Anterior cingulate cortex (tissue), 58 donors: ENCODE measurements around the gene ZNF22.

Experiments
- DNase-seq, 58 donors: peaks; one replicate each; lab custom pipeline; 2025; lab: John Stamatoyannopoulos, UW

Gene ZNF22

DNA sequence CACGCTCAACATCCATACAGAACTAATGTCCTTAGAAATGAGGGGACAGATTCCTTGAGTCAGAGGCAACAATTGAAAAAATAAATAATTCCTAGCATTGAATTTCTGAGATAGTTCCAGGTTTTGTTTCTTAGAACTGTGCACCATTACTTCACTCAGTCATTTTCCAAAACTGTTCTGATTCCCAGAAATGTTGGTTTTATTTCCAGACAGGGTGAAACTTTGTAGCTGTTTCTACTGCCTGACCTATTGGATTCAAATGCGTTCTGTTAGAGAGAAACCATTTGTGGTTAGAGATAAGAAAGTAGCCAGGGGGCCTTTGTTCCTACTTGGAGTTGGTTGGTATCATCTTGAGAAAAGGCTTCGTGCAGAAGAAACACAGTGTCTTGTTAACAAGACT lies 14.1 kb upstream of the ZNF22 start:
- no peak for DNase-seq

DNA sequence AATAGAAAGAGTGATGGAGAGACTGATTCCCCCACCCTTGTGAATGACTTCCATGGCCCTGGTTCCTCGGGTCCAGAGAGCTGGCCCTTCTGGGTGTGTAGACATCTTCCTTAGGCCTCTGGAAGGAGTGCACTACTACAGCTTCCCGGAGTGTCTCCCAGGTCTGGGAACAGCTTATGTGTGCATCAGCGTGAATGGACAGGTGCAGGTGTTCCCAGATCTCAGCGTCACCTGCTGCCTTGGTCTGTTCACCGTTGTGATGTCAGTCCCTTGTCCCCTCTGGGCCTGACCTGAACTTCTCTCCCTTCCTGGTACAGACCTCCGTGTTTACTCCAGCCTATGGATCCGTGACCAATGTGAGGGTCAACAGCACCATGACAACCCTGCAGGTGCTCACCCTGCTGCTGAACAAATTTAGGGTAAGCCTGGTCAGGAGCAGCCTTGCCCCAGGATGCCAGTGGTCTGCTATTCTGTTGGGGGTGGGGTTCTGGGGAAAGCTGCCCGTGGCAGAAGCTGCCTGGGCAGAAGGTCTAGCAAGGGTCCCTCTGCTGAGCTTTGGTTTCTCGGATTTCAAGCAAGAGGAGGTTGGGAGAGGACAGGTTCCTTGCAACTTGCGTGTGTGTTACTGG lies 11.7 kb upstream of the ZNF22 start:
- no peak for DNase-seq

DNA sequence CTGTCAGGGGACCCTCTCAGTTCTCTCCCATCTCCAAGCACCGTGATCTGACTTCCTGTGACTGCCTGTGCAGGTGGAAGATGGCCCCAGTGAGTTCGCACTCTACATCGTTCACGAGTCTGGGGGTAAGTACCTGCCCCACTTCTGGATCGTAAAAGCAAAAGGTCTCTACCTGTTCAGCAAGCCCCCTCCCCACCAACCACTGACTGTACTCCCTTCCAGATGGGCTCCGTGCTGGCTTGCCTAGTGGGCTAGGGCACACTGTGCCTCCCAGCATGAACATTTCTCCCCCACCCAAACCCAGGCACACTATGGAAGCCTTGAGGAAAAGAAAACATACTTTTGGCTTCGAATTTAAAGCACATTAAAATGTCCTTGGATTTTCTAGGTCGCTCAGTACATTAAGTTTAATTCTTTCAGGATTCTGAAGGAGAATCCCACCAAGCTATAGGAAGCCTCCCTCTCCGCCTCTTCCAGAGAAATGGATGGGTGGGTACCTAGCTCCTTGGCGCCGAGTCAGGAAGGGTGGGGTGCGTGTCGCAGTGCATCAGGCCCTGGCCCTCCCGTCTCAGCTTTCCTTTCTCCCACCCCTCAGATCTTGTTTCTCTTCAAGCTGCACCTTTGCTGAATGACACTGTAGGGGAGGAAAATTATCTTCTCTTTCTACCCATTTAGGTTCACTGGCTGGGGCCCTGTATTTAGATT lies 11.0 kb upstream of the ZNF22 start:
- DNase-seq, result no peak

DNA sequence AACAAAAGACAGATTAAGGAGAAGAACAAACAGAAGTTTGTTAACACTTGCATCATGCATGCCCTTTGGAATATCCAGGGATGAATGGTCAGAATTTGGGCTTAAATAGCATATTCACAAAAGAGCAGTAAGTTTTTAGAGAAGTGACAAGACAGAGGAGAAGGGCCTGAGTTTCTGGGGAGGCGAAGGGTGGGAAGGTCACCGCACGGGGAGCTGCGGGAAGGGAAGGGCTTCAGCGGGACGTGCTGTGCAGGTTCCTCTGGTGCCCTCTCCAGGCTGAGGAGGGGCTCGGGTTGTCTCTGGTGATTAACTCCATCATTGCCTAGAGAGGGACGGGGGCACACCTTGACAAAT lies 10.4 kb upstream of the ZNF22 start:
- DNase-seq, result no peak

DNA sequence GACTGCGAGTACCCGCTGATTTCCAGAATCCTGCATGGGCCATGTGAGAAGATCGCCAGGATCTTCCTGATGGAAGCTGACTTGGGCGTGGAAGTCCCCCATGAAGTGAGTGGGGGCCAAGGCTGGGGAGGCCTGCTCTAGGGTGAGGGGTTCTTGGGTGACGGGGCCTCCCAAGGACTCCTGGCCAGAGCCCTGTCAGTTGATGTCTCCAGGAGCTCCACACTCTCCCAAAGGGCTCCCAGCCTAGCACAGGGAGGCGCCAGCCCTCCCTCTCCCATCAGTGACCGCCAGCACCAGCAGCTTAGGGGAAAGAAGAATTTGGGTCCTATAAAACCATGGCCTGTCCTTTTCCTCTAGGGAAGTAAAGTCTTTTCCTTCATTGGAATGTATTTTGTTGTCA lies 9.8 kb upstream of the ZNF22 start:
- no peak for DNase-seq

DNA sequence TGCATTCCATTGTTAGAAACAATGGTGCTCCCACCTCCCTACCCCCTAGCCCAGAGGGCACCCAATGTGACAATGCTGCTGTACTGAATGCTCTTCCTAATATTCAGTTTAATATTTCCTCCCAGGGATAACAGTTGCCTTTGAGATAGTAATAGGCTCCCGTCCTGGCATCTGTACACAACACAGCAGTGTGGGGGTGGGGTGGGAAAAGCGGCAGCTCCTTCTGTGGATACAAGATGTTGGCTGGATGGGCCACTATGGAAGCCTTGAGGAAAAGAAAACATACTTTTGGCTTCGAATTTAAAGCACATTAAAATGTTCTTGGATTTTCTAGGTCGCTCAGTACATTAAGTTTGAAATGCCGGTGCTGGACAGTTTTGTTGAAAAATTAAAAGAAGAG lies 9.2 kb upstream of the ZNF22 start:
- DNase-seq, result peak in 2 of 58 donors; percentile 27 to 48

DNA sequence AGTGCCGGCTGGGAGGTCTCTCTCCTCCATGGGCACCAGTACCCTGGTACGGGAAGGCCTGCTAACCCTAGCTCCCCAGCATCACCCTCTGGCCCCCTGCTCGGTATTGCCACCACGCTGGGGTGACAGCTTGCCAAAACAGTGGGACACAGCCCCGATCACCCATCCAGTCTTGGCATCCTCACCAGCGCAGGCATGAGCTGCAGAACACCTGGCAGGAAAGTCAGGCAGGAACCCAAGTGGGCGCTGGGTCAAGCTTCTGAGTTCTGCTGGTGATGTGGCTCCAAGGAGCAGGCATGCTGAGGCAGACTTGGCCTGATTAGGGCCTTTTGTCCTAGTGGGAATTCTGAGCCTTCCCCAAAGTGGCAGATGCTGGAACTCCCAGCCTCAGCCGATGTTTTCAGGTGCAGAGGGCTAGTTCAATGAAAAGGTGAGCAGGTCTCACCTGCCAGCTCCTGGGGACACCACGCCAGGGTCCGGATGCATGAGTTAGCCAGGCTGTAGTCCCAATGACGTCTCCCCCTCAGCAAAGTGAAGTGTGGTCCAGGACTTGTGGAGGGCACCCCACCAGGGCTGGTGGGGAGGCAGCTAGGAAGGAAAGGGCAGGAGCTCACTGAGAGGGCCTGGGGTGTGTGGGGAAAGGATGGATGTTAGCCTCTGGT lies 8.5 kb upstream of the ZNF22 start:
- no peak for DNase-seq

DNA sequence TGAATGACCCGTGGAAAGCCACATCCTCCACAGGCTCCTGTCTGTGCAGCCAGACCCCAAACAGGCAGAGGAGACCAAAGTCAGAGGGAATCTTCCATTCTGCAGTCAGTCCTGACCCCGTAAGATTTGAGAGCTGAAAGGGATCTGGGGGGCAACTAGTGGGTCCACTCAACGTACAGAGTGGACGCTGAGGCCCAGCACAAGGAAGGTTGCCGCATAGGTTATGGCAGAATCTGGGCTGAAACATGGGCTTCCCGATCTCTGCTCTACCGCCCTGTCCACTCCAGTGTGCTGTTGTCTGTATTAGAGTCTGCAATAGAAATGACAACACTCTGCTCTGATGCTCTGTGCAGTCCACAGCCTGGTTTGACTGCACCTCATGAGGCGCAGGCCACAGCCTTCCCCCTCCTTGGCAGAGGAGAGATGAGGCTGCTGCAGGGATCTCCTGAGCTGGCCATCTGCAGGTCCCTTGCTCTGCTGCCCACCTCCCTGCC lies 7.9 kb upstream of the ZNF22 start:
- no peak for DNase-seq

DNA sequence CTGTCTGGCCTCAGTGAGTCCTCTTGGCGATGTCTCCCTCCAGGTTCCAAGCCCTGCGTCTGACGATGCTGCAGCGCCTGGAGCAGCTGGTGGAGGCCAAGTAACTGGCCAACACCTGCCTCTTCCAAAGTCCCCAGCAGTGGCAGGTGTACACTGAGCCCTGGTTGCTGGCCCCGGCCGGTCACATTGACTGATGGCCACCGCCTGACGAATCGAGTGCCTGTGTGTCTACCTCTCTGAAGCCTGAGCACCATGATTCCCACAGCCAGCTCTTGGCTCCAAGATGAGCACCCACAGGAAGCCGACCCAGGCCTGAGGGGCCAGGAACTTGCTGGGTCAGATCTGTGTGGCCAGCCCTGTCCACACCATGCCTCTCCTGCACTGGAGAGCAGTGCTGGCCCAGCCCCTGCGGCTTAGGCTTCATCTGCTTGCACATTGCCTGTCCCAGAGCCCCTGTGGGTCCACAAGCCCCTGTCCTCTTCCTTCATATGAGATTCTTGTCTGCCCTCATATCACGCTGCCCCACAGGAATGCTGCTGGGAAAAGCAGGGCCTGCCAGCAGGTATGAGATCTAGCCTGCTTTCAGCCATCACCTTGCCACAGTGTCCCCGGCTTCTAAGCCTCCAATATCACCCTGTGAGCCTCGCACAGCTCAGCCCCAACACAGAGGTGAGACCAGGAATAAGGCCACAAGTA lies 7.3 kb upstream of the ZNF22 start:
- no peak for DNase-seq

DNA sequence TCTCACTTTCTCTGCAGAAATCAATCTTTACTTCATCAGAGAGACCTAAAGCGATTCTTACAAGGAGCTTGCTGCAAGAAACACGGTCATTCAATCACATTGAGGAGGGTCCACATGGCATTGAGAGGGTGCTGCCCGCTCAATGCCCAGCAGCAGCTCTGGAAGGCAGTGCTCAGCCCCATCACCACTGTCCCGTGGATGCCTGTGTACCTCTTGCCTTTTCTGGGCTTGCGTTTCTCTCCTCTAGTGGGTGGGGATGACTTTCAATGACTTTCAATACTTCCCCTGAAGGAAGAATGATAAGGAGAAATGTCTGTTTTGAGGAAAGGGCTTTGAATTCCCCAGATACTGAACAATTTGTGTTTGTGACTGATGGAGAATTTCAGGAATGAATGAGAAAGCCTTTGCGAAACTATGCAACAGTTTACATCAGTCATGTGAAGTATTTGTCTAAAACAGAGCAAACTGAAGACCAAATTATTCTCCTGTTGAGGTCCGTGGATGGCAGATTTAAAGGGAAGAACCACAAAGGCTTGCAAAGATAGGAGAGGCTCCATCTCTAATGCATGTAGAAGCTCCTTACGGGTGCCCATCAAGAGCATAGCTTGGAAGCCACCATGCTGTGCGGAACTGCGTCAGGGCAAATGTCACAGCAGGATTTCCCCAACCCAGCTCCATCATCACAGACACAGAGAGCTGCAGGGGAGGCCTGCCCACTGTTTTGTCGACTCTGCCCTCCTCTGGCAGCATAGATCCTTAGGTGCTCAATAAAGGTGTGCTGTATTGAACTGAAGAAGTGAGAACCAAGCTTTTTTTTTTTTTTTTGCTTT lies 6.6 kb upstream of the ZNF22 start:
- no peak for DNase-seq

DNA sequence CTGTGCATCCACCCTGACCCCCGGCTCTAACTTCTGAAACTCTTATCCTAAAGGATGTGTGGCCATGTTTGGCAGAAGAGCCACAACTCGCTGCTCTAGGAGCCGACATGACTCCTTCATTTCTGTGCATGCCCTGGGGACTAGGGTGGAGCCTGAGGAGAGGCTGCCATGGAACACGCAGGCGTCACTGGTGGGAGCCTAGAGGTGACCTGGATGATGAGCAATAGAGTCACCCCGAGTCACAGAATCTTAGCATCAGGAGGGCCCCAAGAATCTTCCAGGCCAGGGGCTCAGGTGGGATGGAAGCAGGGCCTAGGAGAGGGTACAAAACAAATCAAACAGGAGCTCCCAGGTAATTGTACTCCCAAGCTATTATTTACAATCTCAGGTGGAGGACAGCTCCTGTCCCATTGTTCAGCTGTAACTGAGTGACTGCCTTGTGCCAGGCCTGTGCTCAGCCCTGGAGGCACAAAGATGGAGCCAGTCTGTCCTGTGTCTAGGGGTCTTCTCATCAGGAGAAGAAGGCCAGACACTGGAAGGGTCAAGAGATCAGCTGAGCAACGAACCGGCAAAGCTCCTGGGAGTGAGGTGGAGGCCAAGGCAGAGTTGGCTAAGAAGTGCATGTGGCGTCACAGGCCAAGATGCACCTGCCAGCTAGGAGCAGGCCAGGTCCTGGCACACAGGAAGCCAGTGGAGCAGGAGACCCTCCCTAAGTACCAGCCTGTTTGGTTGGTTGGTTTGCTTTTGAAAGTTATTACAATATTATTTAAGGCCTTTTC lies 5.8 kb upstream of the ZNF22 start:
- no peak for DNase-seq

DNA sequence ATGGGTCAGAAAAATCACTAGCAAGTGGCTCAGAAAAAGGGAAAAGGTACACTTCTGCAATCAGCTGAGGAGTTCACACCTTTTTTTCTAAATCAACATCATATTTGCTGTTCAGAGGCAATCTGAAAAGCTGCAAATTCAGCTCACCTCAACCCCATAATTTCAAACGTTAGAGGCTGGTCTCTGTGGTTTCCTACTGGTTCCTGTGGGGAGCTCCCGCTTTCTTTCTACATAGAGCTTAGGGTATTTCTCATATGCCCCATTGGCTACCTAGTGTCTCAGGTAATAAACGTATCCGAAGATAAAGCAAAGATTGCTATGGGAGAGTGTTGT lies 5.2 kb upstream of the ZNF22 start:
- DNase-seq, result no peak

DNA sequence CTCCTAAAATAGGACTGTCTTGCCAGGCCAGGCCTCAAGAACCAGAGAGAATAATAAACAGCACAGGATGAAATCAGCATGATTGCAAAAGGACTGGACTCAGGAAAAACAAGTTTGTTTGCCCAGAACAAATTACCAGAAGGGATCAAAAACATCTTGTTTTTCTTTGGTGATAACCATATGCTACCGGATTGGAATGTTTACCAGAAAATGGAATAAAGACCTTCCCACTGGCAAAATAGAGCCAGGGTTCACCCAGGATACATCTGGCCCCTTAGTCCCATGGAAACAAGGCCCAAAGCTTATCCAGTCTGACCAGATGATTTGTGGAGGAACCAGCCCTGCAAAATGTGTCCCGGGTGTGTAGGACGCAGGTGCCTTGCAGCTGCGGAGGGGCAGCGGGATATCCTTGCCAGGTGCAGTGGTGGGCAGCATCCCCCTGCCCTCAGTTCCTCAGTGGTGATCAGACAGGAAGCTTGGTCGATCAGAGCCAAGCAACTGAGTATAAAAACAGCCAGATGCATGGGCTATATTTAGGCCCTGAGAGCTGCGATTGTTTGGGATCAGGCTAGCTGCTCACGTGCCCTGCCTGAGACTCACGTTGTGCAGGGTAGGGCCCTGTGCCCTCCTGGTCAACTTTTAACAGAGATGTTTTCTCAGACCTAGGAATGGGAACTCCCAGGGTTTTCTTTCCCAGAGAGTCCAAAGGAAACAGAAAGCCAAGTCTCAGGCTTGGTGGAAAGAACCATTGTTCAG lies 4.6 kb upstream of the ZNF22 start:
- peak in 28 of 58 donors; percentile 23 to 76 (median 52) for DNase-seq

DNA sequence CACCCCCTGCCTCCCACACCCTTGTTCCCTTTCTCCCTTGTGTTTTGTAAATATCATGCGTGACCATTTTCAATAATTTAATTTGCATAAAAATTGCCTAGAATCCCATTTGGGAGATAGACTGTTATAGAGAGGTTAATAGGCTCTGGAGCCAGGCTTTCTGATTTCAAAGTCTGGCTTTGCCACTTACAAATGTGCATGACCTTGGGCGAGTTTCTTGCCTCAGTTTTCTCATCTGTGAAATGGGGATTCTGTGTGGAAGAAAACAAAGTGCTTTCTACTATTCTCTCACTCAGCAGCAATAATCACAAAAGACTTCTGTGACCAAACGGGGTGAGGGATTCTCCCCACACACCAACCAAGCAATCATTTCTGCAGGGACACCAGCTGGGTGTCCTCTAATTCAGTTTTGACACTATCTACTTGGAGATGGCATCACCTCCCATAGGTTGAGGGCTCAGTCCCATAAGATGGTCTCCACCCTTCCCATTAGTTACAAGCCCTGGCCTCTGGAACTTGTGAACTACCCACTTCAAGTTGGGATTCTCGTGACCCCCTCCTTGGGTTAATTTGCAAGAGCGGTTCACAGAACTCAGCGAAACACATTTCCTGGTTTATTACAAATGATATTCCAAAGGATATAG lies 3.5 kb upstream of the ZNF22 start:
- no peak for DNase-seq

DNA sequence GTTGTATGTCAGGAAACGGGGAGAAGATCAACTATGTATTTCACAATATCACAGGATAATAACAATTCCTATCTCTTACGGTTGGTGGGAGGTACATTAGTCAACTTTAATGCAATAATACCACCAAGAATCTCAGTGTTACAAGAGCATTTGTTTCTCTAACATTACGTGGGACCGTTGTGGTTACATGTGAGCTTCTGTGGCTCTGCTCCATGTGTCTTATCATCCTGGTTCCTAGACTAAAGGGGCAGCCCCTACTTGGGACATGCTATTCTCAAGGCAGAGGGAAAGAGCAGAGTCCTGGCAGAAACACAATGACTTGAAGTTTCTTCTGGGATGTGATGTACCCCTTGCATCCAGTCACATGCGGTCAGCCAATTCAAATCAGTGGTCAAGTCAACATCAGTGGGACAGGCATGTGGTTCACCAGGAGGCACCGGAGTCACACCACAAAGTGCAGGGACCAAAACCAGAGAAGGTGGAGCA lies 2.5 kb upstream of the ZNF22 start:
- DNase-seq, result no peak

DNA sequence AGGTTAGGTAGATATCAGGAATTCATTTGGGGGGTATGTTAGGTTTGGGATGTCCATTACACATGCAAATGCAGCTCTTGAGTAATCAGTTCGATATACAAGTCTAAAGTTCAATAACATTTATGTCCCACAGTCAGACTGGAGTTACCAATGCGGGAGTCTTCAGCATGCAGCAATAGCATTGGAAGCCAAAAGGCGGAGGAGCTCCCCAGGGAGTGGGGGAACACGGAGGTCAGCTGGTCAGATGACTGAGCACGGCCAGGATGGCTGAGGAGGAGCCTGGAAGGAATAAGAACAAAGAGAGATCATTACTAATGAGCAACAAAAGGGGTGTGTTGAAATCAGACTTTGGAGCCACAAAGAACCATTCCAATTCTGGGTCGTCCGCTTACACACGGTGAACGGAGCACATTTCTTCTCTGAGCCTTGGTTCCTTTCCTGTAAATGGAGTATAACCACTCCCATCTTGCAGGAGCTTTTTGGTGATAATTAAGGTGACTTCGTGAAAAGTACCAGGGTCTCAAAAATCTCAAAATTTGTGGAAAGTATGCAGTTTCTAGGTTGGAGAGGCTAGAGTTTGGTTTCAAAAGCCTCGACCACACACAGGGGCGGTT lies 478 bp upstream of the ZNF22 start:
- DNase-seq, result no peak

DNA sequence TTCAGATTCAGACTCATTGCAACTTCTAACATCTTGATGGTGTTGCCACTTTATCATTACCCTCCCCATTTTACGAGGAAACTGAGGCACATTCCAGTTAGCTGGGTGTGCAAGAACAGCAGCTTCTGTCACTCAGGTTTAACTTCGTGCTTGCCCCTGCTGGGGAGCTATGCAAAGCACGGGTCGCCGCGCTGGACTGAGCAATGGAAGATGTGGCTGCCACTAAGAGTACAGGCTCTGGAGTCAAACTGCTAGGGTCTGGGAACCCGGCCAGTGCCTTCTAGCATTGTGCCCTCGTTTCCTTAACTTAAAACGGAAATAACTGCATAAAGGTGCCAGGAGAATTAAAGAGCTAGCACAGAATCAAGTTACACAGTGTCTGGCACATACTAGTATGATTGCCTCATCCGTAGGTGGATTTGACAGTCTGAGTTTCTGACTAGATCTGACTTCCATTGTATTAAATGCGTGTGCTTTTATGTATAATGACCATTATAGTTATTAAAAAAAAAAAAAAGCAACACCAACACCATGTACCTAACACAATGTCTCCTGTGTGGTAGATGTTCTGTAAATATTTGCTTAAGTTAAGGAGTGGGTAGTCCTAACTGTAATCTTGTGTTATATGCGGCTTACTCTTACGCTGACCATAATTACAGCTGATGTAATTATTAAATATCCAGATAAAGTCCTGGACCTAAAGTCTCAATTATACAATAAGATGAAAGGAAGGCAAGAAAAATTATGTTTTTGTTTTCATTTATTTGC lies 842 bp downstream of the ZNF22 start:
- peak in 17 of 58 donors; percentile 34 to 80 (median 52) for DNase-seq
